B cell (primary cell): ENCODE data around the gene MTERF4. TPM values are rescaled to one million over a fixed set of nuclear protein-coding genes. Genes with fewer than 3 reads are reported as not detected.

ENCODE experiments used
- ATAC-seq: fragments of 200-7000 bp; cut with Tn5 transposase; one replicate; pipeline ENCODE4 v1.10.0; 2021; ENCODE audit warnings: low read depth, mild to moderate bottlenecking, moderate number of reproducible peaks, moderate library complexity
- CTCF ChIA-PET: fragments of 350-600 bp; sonication (Branson Sonifier 250); formaldehyde crosslinking; loops from one replicate; lab custom pipeline; 2021; ENCODE audit warnings: antibody characterized with exemption, inconsistent platforms; lab: Charles Lee
- POLR2A ChIA-PET: fragments of 350-600 bp; sonication (Branson Sonifier 250); formaldehyde crosslinking; loops from one replicate; lab custom pipeline; 2021; ENCODE audit warnings: antibody characterized with exemption; lab: Charles Lee
- DNase-seq: peaks from one replicate; pipeline ENCODE4 v3.0.0; 2013
- H2AFZ ChIP-seq: 2 replicates; pipeline ENCODE4 v1.6.1; 2012; ENCODE audit warnings: mild to moderate bottlenecking, low read depth, low read length; ENCODE audit not compliant: insufficient read depth, poor library complexity, severe bottlenecking
- H3K27ac ChIP-seq, 2 donors: 1 replicate in 1 of 2; 2 replicates in 1 of 2; pipeline ENCODE4 v1.5.1; 2012 to 2013; ENCODE audit warnings: low read length in 2 of 2, mild to moderate bottlenecking in 2 of 2, moderate library complexity in 1 of 2
- H3K27me3 ChIP-seq, 4 experiments: fragments of 200-600 bp in 1 of 4; sonication (generic) in 1 of 4; replicated peaks in 1 of 4; 1 replicate in 2 of 4; 2 replicates in 2 of 4; pipeline versions ENCODE4 v1.6.1 to v1.7.0; 2013 to 2016; ENCODE audit warnings: low read length in 3 of 4, mild to moderate bottlenecking in 2 of 4, mixed read lengths in 1 of 4, moderate library complexity in 1 of 4; ENCODE audit not compliant: insufficient read depth in 4 of 4, control insufficient read depth in 3 of 4; ENCODE audit errors: control extremely low read depth in 1 of 4
- H3K36me3 ChIP-seq, 2 experiments: replicated peaks in 1 of 2; 1 replicate in 1 of 2; 2 replicates in 1 of 2; pipeline versions ENCODE4 v1.6.1 to v1.7.1; 2013; ENCODE audit warnings: low read length in 1 of 2; ENCODE audit not compliant: insufficient read depth in 2 of 2, control insufficient read depth in 1 of 2; ENCODE audit errors: control extremely low read depth in 1 of 2, extremely low read depth in 1 of 2
- H3K4me1 ChIP-seq, 2 donors: fragments of 200-600 bp in 1 of 2; sonication (generic) in 1 of 2; 1 replicate in 1 of 2; 2 replicates in 1 of 2; pipeline versions ENCODE4 v1.5.1 to v1.6.1; 2013 to 2017; ENCODE audit warnings: low read length in 2 of 2; ENCODE audit not compliant: control insufficient read depth in 2 of 2, insufficient read depth in 2 of 2
- H3K4me2 ChIP-seq: replicated peaks from 2 replicates; pipeline ENCODE3; 2012; ENCODE audit warnings: mild to moderate bottlenecking, low read depth, low read length; ENCODE audit not compliant: poor library complexity, severe bottlenecking
- H3K4me3 ChIP-seq, 5 experiments: fragments of 200-600 bp in 1 of 5; sonication (generic) in 1 of 5; 1 replicate in 3 of 5; 2 replicates in 2 of 5; pipeline versions ENCODE4 v1.5.1 to v1.7.0; 2011 to 2016; ENCODE audit warnings: low read length in 4 of 5, mild to moderate bottlenecking in 4 of 5, low read depth in 2 of 5, control low read depth in 1 of 5, moderate library complexity in 1 of 5; ENCODE audit not compliant: insufficient read depth in 1 of 5; ENCODE audit errors: control extremely low read depth in 1 of 5, extremely low read depth in 1 of 5
- H3K79me2 ChIP-seq: fragments of 200-600 bp; sonication (generic); one replicate; pipeline ENCODE4 v1.6.0; 2016; ENCODE audit warnings: low read length; ENCODE audit not compliant: control insufficient read depth, insufficient read depth
- H3K9ac ChIP-seq: fragments of 200-600 bp; sonication (generic); 2 replicates; pipeline ENCODE4 v1.6.1; 2017; ENCODE audit warnings: mild to moderate bottlenecking, low read length, moderate library complexity
- H3K9me3 ChIP-seq, 3 donors: one replicate each; pipeline versions ENCODE4 v1.6.1 to v1.7.1; 2013; ENCODE audit warnings: low read length in 2 of 3; ENCODE audit not compliant: control insufficient read depth in 2 of 3, insufficient read depth in 1 of 3; ENCODE audit errors: control extremely low read depth in 1 of 3
- H4K20me1 ChIP-seq: 2 replicates; pipeline ENCODE4 v1.6.0; 2012; ENCODE audit warnings: mild to moderate bottlenecking, low read length; ENCODE audit not compliant: insufficient read depth, control insufficient read depth, poor library complexity, severe bottlenecking
- H3K27ac Mint-ChIP-seq: one replicate; pipeline ENCODE4 v1.8.0; 2021; ENCODE audit warnings: mixed read lengths
- H3K27me3 Mint-ChIP-seq: one replicate; pipeline ENCODE4 v1.8.0; 2021; ENCODE audit warnings: mixed read lengths
- H3K4me1 Mint-ChIP-seq: one replicate; pipeline ENCODE4 v1.8.0; 2021; ENCODE audit warnings: mixed read lengths
- H3K4me3 Mint-ChIP-seq: one replicate; pipeline ENCODE4 v1.8.0; 2021; ENCODE audit warnings: mixed read lengths
- H3K9me3 Mint-ChIP-seq: one replicate; pipeline ENCODE4 v1.8.0; 2022; ENCODE audit warnings: mixed read lengths; ENCODE audit not compliant: insufficient read depth
- EZH2 ChIP-seq: IDR thresholded peaks from 2 replicates; pipeline ENCODE4 v1.6.1; 2012; ENCODE audit warnings: borderline replicate concordance, low read depth, mild to moderate bottlenecking, moderate library complexity, low read length; ENCODE audit not compliant: insufficient read depth, poor library complexity, severe bottlenecking
- WGBS: methylation state at CpG from one replicate; pipeline ENCODE4 v1.1.5; 2013; ENCODE audit warnings: missing lambda C conversion rate; ENCODE audit not compliant: insufficient coverage; 5-methylcytosine and 5-hydroxymethylcytosine counted together
- intact Hi-C: fragments of 100-400 bp; cut with micrococcal nuclease; formaldehyde crosslinking; loops from one replicate; pipeline ENCODE4 v1.10.0; 2022
- polyA plus RNA-seq: library from polyadenylated mRNA; depleted of rRNA; stranded (reverse); fragments of >200 nt; gene quantifications from 2 replicates; pipeline ENCODE4 v1.2.3, GENCODE V29; 2012
- total RNA-seq, 2 donors: library from RNA; stranded (reverse); fragments of 120-200 nt in 1 of 2; gene quantifications; 1 replicate in 1 of 2; 2 replicates in 1 of 2; pipeline versions ENCODE4 v1.2.3 to v1.2.4, GENCODE V29; 2013 to 2022
- TF ChIP-seq, protein P1 (sequence below): fragments of 200-600 bp; IDR thresholded peaks from one replicate; pipeline ENCODE4 v1.8.0; 2022; ENCODE audit warnings: antibody characterized with exemption, mild to moderate bottlenecking

The MTERF4 gene
- total and polyA plus RNA-seq, 2 donors (not counting 1 experiment from before 2014, with no cell fraction given) = 88.7 to 153 TPM

DNA sequence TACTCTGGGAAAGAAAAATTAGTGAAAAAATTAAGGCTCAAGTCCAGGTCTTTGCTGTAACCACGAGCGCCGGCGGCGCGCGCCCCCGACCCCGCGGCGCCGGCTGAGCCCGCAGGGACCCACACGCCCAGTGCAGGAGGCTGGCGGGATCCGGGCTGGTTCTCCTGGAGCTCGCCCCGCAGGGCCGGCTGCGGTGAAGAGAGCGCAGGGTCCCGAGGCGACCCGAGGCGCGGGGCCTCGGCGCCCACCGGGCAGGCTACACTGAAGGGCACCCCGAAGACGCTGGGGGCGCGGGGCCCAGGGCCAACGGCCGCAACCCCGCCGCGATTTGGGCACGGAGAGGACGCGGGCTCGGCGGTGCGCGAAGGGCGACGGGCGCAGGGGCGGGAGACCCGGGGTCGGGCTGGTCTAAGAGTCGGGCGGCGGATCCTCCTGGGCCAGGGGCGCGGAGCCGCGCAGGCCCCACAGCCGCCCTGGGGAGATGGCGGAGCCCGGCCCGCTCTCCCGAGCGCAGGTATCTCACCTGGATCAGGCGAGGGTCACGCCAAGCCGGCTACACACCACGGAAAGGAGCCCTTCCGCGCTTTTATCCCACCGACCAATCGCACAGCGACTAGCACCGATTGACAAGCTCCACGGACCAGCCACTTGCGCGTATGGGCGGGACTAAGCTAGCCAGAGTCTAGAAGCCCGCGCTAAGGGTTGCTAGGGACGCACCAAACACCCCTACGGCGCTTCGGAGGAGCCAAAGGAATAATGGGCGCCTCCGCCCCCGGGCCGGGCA, 47.0 kb upstream of the MTERF4 start, which contains the start of gene PASK:
Gene PASK (minus strand): TSS at position 582 of the 784 bp plus-strand sequence. CDS start 6,440 bp downstream, outside the sequence.
- Histone ChIP-seq H3K4me2 (peak within 1 kb of the TSS; percentile 99), H3K4me3 (peak within 1 kb of the TSS; percentile 57 to 94 (median 84)), H3K27ac (peak within 1 kb of the TSS; percentile 12 to 80), H4K20me1 (no peaks in the 10 kb centered on the region), H3K4me1 (peaks cover 12 to 20% of the 10 kb centered on the region in 2 donors), H3K27me3 (no peaks in the 10 kb centered on the region), H3K36me3 (peaks cover 0 to 7% of the 10 kb centered on the region in 2 experiments), H3K9ac (peak within 1 kb of the TSS; percentile 85), H2AFZ (peak within 1 kb of the TSS; percentile 99), H3K9me3 (no peaks in the 10 kb centered on the region), H3K79me2 (peaks cover 43% of the 10 kb centered on the region)
- Mint-ChIP-seq H3K27me3 (no peaks in the 10 kb centered on the region), H3K4me1 (peaks cover 35% of the 10 kb centered on the region), H3K27ac (peak within 1 kb of the TSS; percentile 93), H3K9me3 (no peaks in the 10 kb centered on the region), H3K4me3 (peak within 1 kb of the TSS; percentile 96)
- ChIA-PET CTCF (interaction anchor here (0.7 to 4.5 kb wide), 8 partner anchors 17 to 166 kb away, joined by 3 to 101 read pairs (median 11); partner anchors contain the start of gene MTERF4), POLR2A (interaction anchor here (0.7 to 2.1 kb wide), 9 partner anchors 22 to 71 kb away, joined by 3 to 13 read pairs (median 4); partner anchors contain the start of gene MTERF4)
- intact Hi-C loops = loop anchor here (1.0 kb wide), 1 partner anchor 39 kb away; no protein-coding TSS in a partner anchor
- TF ChIP-seq, protein P1, sequence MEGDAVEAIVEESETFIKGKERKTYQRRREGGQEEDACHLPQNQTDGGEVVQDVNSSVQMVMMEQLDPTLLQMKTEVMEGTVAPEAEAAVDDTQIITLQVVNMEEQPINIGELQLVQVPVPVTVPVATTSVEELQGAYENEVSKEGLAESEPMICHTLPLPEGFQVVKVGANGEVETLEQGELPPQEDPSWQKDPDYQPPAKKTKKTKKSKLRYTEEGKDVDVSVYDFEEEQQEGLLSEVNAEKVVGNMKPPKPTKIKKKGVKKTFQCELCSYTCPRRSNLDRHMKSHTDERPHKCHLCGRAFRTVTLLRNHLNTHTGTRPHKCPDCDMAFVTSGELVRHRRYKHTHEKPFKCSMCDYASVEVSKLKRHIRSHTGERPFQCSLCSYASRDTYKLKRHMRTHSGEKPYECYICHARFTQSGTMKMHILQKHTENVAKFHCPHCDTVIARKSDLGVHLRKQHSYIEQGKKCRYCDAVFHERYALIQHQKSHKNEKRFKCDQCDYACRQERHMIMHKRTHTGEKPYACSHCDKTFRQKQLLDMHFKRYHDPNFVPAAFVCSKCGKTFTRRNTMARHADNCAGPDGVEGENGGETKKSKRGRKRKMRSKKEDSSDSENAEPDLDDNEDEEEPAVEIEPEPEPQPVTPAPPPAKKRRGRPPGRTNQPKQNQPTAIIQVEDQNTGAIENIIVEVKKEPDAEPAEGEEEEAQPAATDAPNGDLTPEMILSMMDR = no peak
- TF ChIP-seq EZH2 = no peak
- WGBS = under 1% methylated on average over 88 of the region's 88 CpGs
- ATAC-seq = peak; percentile 76
- peak; percentile 92 for DNase-seq
